ENCODE results near the gene KCNJ15. TPM values are rescaled to one million over a fixed set of nuclear protein-coding genes. Genes with fewer than 3 reads are reported as not detected.

The KCNJ15 gene
- total RNA-seq, 1 donor from 2014 or later: 27.5 TPM

DNA sequence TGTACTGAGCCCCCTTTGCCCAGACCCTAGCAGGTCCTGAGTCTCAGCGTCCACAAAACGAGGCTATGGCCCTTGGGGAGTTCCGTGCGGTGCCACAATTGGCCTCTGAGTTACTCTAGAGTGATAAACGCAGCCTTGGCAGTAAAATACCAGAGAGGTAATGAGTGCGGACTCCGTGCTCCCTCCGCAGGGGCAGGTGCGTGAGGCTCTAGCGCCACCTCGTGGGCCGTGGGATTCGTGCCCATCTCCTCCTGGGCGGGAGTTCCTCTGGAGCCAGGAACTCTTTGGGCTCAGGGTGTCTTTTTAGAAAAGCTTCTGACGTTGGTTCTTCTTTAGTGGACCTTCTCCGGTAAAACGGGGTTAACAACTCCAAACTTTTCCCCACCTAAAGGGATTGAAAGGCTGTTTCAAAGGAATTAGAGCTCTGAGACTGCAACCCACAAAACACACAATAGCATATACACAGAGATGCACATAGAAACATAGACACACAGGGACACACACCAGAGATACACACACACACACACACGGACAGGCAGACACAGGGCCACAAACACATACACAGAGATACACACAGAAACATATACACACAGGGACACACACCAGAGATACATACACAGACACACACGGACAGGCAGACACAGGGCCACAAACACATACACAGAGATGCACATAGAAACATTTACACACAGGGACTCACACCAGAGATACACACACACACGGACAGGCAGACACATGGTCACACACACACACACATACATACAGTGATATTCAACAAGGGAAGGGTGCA lies 99.4 kb downstream of the KCNJ15 start:
- Histone ChIP-seq H3K36me3 (ENCODE audit: control insufficient read depth, insufficient read depth, low read length) (no peaks in the 10 kb centered on the region), H3K4me3 (ENCODE audit: low read depth, low read length) (no peak overlapping the region), H3K27me3 (ENCODE audit: control insufficient read depth, insufficient read depth, low read length) (no peaks in the 10 kb centered on the region)
- TF ChIP-seq, protein P1, sequence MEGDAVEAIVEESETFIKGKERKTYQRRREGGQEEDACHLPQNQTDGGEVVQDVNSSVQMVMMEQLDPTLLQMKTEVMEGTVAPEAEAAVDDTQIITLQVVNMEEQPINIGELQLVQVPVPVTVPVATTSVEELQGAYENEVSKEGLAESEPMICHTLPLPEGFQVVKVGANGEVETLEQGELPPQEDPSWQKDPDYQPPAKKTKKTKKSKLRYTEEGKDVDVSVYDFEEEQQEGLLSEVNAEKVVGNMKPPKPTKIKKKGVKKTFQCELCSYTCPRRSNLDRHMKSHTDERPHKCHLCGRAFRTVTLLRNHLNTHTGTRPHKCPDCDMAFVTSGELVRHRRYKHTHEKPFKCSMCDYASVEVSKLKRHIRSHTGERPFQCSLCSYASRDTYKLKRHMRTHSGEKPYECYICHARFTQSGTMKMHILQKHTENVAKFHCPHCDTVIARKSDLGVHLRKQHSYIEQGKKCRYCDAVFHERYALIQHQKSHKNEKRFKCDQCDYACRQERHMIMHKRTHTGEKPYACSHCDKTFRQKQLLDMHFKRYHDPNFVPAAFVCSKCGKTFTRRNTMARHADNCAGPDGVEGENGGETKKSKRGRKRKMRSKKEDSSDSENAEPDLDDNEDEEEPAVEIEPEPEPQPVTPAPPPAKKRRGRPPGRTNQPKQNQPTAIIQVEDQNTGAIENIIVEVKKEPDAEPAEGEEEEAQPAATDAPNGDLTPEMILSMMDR (IDR thresholded peaks at IDR 0.05; ENCODE audit: insufficient read depth, low read length, poor library complexity, severe bottlenecking): peak; percentile 98
- no peak for DNase-seq (ENCODE audit: low read depth)

Other genes with a start within 250 kb of the KCNJ15 start
- gene ERG, start 241.5 kb downstream of the KCNJ15 start, total RNA-seq: 0.29 and 0.34 TPM in 2 replicates